Activated T-helper 9 cell treated with anti-CD3 and anti-CD28 coated beads, Interleukin-2, amount 50 U/mL, for 16 hours (primary cell): Measurements from ENCODE around the gene PATL2.
"Not testable (repeated sequence)": the region's sequence is repeated elsewhere in the genome, so short reads cannot be mapped to it uniquely, and the experiment has no call there.

Experiments used
- DNase-seq: peaks from one replicate; pipeline ENCODE4 v3.0.0-alpha.2; 2020; ENCODE audit warnings: low read depth

The PATL2 gene

GRCh38 chr15:44719293-44719999 lies 8.3 kb upstream of the PATL2 start:
- no peak for DNase-seq

GRCh38 chr15:44718927-44719292 lies 7.8 kb upstream of the PATL2 start:
- no peak for DNase-seq

GRCh38 chr15:44718180-44718926 lies 7.2 kb upstream of the PATL2 start:
- DNase-seq, result no peak

- no peak for DNase-seq
Observed at GRCh38 chr15:44716983-44717602, 6.0 kb upstream of the PATL2 start.

- DNase-seq, result no peak
Observed at GRCh38 chr15:44715797-44716334, 4.7 kb upstream of the PATL2 start.

- no peak for DNase-seq
Observed at GRCh38 chr15:44715142-44715796, 4.1 kb upstream of the PATL2 start.

GRCh38 chr15:44713006-44713966 lies 2.2 kb upstream of the PATL2 start:
- DNase-seq, result no peak

- DNase-seq, result peak; percentile 46
Observed at GRCh38 chr15:44712346-44713005, 1.4 kb upstream of the PATL2 start.

- peak; percentile 53 for DNase-seq
Observed at GRCh38 chr15:44711743-44712345, 721 bp upstream of the PATL2 start.

GRCh38 chr15:44710236-44711095 lies 657 bp downstream of the PATL2 start:
- DNase-seq, result no peak

- DNase-seq, result no peak
Observed at GRCh38 chr15:44706946-44707636, 4.0 kb downstream of the PATL2 start.

- DNase-seq, result no peak
Observed at GRCh38 chr15:44706401-44706800, 4.7 kb downstream of the PATL2 start.

GRCh38 chr15:44705986-44706385 lies 5.1 kb downstream of the PATL2 start:
- no peak for DNase-seq

- DNase-seq, result not testable (repeated sequence)
Observed at GRCh38 chr15:44700676-44701075, 10.4 kb downstream of the PATL2 start.

GRCh38 chr15:44698641-44699040 lies 12.5 kb downstream of the PATL2 start:
- no peak for DNase-seq

GRCh38 chr15:44697014-44697413 lies 14.1 kb downstream of the PATL2 start:
- DNase-seq, result no peak

- no peak for DNase-seq
Observed at GRCh38 chr15:44695294-44695693, 15.8 kb downstream of the PATL2 start.

GRCh38 chr15:44694416-44694815 lies 16.7 kb downstream of the PATL2 start:
- no peak for DNase-seq

GRCh38 chr15:44692659-44693058 lies 18.5 kb downstream of the PATL2 start:
- DNase-seq, result no peak
